Esophagus mucosa (tissue), 1 donor: ENCODE results near the gene C12orf57. TPM values are rescaled to one million over a fixed set of nuclear protein-coding genes. Genes with fewer than 3 reads are reported as not detected.
A peak's percentile ranks its signal among the peaks of the same experiment; 100 is the strongest.

ENCODE experiments used
- ATAC-seq: fragments of 200-7000 bp; cut with Tn5 transposase; one replicate; pipeline ENCODE4 v1.9.1; 2020
- total RNA-seq: library from RNA; stranded (reverse); gene quantifications from one replicate; pipeline ENCODE4 v1.2.4, GENCODE V29; 2023
- donor health status: DM: yes; HTN: yes; CAD: no.

The C12orf57 gene
- total RNA-seq, 1 donor from 2014 or later, result 84.0 TPM

- ATAC-seq, result peak; percentile 20
Observed at GRCh38 chr12:6953442-6954315, 9.9 kb downstream of the C12orf57 start.

- no peak for ATAC-seq
Observed at GRCh38 chr12:6954316-6955107, 10.7 kb downstream of the C12orf57 start.

- ATAC-seq, result no peak
Observed at GRCh38 chr12:6955108-6956020, 11.5 kb downstream of the C12orf57 start.

- no peak for ATAC-seq
Observed at GRCh38 chr12:6956021-6956727, 12.4 kb downstream of the C12orf57 start.

GRCh38 chr12:6957151-6957701 is 13.4 kb downstream of the C12orf57 start:
- ATAC-seq, result no peak

- ATAC-seq, result no peak
Observed at GRCh38 chr12:6957741-6958608, 14.2 kb downstream of the C12orf57 start.

- ATAC-seq, result no peak
Observed at GRCh38 chr12:6958609-6959057, 14.8 kb downstream of the C12orf57 start.

- ATAC-seq, result no peak
Observed at GRCh38 chr12:6959058-6959804, 15.4 kb downstream of the C12orf57 start.

GRCh38 chr12:6959805-6960592 is 16.2 kb downstream of the C12orf57 start:
- ATAC-seq, result no peak

GRCh38 chr12:6960593-6961277 is 16.9 kb downstream of the C12orf57 start:
- ATAC-seq, result no peak

- ATAC-seq, result peak; percentile 35
Observed at GRCh38 chr12:6961278-6961694, 17.5 kb downstream of the C12orf57 start.

GRCh38 chr12:6961695-6962284 is 18.0 kb downstream of the C12orf57 start:
- ATAC-seq, result peak; percentile 39

GRCh38 chr12:6962285-6963015 is 18.6 kb downstream of the C12orf57 start:
- peak; percentile 49 for ATAC-seq

GRCh38 chr12:6963016-6963731 is 19.4 kb downstream of the C12orf57 start:
- peak; percentile 85 for ATAC-seq

GRCh38 chr12:6963791-6964413 is 20.1 kb downstream of the C12orf57 start:
- ATAC-seq, result no peak

- ATAC-seq, result no peak
Observed at GRCh38 chr12:6964605-6965025, 20.8 kb downstream of the C12orf57 start.
